Measurements from ENCODE around the gene PINK1.
"Not testable (repeated sequence)": the region's sequence is repeated elsewhere in the genome, so short reads cannot be mapped to it uniquely, and the experiment has no call there.

Gene PINK1

DNA sequence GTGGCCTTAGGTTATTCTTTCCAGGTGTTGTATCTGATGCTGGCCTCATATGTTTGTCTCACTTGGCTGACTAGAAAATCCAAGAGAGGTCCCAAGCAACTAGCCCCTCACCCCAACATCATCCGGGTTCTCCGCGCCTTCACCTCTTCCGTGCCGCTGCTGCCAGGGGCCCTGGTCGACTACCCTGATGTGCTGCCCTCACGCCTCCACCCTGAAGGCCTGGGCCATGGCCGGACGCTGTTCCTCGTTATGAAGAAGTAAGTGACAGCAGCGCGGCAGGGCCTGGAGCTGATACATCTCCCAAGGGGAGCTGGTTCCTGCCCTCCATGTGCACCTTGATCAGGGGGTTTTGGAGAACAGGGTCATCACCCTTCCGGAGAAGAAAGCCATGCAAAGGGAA, 11.2 kb downstream of the PINK1 start:
- no peak for DNase-seq (ENCODE audit: low read depth in 3 of 3)

DNA sequence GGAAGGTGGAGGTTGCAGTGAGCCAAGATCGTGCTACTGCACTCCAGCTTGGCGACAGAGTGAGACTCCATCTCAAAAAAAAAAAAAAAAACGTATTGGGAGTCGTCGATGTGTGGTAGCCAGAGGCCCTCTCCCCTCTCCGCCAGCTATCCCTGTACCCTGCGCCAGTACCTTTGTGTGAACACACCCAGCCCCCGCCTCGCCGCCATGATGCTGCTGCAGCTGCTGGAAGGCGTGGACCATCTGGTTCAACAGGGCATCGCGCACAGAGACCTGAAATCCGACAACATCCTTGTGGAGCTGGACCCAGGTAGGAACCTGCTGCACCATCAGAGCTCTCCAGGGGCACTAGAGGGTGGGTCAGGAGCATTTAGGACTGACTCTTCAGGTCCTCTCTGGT, 12.2 kb downstream of the PINK1 start:
- DNase-seq (ENCODE audit: low read depth in 3 of 3): no peak

DNA sequence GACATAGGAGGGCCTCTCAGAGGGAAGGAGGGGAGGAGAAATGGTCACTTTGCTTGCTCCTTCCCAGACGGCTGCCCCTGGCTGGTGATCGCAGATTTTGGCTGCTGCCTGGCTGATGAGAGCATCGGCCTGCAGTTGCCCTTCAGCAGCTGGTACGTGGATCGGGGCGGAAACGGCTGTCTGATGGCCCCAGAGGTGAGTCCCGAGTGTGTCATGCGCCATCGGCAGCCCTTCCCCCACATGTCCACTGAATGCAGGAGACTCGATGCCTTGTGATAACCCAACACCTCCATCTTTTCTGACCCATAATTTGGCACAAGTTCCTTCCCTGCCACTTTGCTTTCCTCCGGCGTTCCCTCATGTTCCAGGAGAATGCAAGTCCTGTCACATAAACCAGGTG, 15.2 kb downstream of the PINK1 start:
- DNase-seq (ENCODE audit: low read depth in 3 of 3): no peak

DNA sequence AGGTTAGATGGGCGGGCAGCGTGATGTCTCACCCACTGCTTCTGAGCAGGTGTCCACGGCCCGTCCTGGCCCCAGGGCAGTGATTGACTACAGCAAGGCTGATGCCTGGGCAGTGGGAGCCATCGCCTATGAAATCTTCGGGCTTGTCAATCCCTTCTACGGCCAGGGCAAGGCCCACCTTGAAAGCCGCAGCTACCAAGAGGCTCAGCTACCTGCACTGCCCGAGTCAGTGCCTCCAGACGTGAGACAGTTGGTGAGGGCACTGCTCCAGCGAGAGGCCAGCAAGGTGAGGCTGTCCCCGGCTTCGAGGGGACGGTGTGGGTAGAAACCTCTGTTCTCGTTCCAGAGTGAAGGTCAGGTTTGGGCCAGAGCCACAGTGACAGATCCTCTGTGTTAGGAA, 15.7 kb downstream of the PINK1 start:
- DNase-seq (ENCODE audit: low read depth in 3 of 3): no peak

DNA sequence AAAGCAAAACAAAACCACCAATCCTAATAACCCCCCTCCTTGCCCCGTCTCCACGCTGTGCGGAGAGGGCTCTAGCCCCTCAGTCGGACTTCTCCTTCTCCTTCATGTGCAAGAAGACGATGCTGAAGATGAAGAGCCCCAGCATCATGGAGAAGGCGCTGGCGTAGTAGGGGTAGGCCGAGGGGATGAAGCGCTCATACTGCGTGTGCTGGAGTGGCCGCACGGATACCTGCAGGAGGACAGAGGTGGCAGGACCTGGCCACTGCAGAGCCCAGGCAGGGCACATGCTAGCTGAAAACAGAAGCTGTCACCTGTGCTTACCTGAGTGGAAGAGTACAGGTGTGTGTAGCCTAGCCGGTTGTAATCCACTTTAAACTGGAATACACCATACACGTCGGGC, 19.0 kb downstream of the PINK1 start:
- DNase-seq (ENCODE audit: low read depth in 3 of 3): no peak

DNA sequence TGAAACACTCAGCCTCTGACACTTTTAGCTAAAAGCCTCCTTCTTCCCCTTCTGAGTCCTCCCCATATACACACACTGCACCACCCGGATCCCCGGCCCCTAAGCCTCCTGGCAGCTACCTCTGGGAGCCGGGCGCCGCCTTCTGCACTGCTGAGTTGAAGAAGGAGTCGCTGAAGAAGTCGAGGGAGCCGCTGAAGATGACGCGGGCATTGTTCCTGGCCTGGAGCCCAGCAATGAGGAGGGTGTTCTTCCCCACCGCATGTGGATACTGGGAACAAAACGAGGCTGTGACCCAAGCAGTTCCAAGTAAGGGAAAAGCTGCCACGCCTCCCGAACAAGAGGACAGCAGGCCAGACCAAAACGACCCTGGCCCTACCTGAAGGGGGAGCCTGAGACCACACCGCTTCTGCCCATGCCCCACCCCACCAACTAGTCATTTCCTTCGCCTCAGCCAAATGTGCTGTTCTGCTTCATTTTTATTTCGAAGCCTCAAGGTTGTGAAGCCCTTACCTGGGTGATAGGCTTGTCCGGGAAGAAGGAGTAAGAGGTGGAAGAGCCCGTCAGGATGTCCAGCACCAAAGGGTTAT, 20.9 kb downstream of the PINK1 start:
- no peak for DNase-seq (ENCODE audit: low read depth in 3 of 3)

DNA sequence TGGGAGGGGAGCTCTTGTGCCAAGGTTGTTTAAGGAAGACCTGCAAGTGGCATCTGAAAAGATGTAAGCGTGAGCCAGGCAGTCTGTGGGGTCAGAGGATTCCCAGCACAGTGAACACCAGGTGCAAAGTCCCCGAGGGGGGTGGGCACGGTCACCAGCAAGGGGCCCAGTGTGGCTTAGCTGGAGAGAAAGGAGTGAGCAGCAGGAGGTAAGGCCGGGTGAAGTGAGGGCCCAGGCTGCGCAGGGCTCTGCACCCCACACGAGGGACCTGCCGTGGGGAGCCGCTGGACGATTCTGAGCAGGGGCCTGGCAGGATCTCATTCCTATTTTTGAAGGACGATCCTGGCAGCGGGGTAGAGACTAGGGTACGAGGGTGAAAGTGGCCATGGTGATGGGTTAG, 23.8 kb downstream of the PINK1 start:
- DNase-seq (ENCODE audit: low read depth in 3 of 3): no peak

DNA sequence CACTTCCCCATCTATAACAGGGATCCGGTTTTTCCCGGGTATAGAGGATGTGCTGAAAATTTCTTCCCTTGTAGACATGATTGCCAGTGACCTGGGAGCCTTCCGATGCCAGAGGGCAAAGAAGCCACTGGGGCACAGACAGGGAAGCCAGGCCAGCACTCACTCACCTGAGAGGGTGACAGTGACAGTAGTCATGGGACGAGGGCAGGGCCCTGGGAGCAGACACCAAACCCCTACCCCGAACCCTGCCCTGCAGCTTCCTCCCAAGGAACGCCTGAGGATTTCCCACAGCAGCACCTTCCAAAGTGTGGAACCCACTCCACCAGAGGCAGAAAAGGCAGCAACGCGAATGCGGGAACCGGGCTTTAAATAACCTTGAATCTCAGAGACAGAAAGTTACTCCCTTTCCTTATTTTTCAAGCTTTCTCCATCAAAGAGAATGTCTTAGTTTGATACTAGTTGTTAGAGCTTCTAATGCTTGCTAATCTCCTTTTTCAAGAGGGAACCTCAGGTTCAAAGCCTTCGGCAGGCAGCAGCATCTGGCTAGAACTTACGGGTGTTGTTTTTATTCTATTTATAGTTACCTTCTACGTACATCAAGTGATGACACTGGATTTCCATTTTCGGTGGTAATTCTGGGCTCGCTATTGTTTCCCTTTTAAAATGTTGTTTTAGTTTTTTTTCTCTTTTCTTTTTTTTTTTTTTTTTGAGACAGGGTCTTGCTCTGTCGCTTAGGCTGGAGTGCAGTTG, 25.1 kb downstream of the PINK1 start:
- DNase-seq (ENCODE audit: low read depth in 3 of 3): no peak

DNA sequence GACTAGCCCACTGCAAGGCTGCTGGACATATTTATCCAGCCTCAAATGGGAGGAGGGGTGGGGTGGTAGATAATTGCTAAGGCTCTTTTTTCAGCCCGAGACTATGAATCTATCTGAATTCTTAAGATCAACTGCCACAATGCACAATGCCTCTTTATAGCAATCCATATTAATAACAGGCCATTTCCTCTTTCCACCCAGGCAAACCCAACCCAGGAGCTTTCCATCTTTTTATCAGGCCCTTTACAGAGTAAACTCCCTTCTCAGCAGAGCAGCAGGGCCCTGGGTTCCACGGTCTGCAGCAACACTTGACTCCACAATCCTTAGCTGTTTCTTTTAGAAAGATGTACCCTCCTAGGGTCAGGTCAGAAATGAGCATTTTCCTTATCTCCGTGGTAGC, 27.1 kb downstream of the PINK1 start:
- DNase-seq (ENCODE audit: low read depth in 3 of 3): no peak

DNA sequence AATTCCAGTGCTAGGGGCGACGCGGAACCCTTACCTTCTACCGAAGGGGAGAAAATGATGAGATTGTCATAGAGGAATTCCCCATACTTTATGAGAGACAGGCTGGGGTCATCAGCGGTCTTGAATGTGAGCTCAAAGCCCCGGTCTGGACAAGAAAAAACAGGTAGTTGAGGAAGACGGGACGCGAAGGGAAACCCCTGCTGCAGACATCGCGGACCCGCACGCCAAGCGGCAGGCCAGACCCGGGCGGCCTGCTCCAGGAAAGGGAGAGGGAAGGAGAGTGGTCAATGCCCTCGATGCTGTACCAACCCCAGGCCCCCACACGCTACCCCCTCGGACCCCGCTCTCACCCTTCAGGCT, 27.6 kb downstream of the PINK1 start:
- DNase-seq (ENCODE audit: low read depth in 3 of 3): no peak

DNA sequence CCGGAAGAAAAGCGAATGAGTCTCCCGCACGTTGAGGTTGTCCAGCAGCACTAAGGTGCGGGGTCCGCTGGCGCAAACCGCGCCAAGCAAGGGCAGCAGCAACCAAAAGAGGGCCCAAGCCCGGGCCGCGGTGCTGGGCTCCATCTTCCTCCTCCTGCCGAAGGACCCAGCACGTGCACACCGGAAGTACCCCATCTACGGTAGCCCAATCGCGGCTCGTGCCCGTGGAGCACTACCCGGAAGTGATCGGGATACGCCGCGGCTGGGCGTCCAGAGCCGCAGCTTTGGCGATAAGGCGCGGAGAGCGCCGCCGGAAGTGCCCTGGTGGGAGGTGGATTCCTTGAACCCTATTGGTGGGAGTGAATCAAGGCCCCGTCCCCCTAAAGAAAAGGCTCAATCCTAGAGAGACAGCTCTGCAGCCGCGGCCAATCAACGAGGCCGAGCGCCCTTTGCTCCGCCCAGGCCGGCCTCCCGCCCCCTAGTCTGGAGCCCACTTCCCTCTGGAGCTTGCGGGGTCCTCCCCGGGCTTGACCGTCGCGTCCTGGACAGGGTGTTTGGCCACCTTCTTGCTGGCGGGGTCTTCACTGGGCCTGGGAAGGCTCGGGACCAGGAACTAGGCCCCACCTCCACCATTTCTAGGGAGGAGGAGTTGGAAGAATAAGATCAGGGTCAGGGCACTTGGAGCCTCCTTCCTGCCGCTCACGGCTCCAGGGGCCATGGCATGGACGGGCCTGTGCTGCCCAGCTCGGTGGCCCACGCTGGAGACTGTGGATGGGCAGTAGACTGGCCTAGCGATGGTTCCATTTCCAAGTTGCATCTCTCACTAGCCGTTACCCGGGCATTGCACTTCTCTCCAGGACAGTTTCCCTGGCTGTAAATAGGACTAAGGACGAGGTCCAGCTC, 28.2 kb downstream of the PINK1 start, which contains the start of gene DDOST:
TSS of gene DDOST (minus strand) at position 163 of the 903 bp plus-strand sequence. CDS start at position 144, 19 bp downstream.
- peak; percentile 85 to 86 (median 85) for DNase-seq (ENCODE audit: low read depth in 3 of 3)

DNA sequence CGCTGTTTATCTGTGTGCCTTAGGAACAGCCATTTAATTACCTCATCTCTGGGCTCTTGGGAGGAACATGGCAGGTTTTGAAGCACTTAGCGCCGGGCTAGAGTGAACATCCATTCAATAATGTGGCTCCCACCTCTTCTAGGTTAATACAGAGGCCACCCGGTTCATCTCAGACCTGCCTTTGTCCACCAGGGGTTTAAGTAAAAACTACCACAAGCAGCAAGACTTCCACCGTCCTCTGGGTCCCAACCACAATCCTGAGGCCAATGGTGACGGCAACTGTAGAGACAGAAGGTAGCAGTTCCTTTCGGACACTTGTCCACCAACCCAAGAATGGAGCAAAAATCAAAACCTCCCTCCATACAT, 28.8 kb downstream of the PINK1 start:
- no peak for DNase-seq (ENCODE audit: low read depth in 3 of 3)

DNA sequence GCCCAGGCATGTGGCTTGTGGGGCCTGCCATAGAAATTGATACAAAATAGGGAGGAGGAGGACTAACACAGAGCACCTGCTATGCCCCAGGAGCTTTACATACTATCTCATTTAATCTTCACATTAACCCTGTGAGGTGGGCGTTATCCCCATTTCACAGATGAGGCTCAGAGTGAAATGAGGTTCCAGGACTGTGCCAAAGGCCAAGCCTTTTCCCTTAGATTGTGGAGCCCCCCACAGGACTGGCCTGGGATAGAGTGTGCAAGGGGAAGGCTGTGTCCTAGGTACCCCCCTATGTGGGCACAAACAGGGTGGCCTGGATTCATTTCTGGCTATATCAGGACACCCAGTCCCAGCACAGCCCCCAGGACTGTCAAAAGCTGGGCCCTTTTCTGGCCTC, 30.1 kb downstream of the PINK1 start:
- DNase-seq (ENCODE audit: low read depth in 3 of 3): no peak

DNA sequence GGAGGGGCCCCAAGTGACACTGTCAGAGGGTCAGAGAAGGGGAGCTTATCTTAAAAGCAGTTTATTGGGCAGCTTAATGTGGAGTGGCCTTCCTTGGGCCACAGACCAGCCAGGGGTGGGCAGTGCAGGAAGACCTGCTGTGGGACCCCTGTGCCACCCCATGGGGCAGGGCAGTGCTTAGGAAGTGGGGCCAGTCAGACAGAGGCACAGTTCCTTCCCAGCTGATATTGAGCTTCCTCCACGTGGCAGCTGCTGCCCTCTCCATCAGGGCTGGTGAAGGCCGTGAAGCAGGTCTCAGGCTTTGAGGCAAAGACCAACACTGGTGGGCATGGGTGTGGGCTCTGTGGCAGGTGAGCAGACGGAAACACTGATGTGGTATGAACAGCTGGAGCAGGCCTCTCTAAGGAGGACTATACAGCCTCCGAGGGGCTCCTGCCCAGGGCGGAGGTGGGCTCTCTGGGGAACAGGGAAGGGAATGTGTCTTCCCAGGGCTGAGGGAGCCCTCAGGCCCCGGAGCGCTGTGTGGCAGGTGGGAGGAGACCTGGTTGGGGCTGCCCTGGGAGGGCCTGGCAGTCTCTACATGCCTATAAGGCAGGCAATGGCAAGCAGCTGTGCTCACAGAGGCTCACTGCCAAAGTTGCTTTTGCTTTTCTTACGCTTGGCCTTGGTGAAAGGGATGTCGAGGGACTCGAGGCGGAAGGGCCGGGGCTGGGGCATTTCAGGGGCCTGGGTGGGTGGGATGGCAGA, 30.9 kb downstream of the PINK1 start:
- no peak for DNase-seq (ENCODE audit: low read depth in 3 of 3)

DNA sequence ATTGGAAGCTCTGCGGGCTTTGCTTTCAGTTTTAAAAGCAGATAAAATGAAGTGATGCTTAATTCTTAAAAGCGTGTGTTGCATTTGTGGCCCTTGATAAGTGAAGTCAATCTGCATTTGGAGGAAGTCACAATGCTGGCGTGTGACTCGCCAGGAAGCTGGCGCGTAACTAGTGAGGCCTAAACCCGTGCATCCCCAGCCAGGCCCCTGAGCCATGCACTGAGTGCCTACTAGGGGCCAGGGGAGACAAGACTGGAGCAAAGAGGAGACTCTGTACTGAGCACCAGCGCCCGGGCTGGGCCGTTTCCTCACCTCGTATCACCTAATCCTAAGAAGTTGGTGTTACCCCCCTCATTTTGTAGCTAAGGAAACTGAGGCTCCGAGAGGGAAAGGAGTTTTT, 32.5 kb downstream of the PINK1 start:
- no peak for DNase-seq (ENCODE audit: low read depth in 3 of 3)

DNA sequence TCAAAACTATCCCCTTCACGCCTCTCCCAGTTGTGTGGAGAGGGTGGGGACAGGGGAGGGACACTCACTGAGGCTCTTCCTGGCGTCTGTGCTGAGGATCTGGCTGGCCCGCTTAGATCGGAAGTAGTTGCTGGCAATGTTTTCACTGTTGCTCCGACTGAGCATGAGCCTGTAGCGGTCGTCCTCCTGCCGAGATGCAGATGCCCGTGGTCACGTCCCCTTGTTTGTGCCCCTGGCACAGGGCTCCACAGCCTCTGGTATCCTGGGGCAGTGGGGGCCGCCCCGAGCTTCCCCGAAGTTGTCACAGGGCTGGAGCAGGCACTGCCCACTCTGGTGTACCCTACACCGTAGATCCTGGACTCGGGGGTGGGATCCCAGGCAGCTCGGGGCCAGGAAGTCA, 32.9 kb downstream of the PINK1 start:
- no peak for DNase-seq (ENCODE audit: low read depth in 3 of 3)

DNA sequence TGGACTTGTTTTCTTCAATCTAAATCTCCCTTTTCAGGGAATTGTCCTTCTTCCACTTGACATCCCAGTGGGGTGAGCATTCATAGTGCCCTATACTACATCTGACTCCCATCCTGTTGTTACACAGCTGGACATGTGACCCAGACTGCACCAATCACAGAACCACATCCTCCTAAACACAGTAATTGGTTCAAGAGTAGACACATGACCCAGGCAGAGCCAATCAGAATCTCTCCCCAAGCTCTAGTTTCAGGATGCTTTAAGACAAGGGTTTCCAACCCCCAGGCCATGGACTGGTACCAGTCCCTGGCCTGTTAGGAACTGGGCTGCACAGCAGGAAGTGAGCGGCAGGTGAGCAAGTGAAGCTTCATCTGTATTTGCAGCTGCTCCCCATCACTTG, 33.5 kb downstream of the PINK1 start:
- DNase-seq (ENCODE audit: low read depth in 3 of 3): no peak

DNA sequence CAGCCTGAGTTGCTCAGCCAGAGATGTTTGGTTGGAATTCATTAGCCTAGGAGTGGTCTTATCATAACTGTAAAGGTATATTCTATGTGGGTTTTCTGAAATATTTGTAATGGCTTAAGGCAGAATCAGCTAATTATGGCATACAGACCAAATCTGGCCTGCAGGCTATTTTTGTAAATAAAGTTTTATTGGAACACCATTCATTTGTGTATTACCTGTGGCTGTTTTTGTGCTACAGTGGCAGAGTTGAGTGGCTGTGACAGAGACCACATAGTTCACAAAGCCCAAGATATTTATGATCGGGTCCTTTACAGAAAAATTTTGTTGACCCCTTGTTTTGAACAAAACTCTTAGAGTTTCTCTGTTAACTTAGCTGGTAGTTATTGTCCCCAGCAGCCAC, 35.3 kb downstream of the PINK1 start:
- no peak for DNase-seq (ENCODE audit: low read depth in 3 of 3)

DNA sequence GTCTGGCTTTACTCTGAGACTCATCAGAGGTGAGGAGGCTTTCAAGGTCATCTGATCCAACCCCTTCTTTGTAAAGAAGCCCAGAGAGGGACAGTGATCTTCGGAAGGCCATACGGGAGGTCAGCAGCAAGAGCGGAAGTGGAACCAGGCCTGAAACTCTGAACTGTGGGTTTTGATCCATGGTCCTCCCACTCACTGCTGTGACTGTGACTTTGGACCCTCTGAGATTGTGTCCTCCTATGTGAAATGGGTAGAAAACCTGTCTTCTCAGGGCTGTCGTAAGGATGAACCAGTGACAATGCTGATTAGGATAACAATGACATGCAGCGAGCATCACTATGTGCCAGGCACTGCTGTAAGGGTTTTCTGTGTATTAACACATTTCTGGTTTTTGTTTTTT, 37.7 kb downstream of the PINK1 start:
- DNase-seq (ENCODE audit: low read depth in 3 of 3): no peak

DNA sequence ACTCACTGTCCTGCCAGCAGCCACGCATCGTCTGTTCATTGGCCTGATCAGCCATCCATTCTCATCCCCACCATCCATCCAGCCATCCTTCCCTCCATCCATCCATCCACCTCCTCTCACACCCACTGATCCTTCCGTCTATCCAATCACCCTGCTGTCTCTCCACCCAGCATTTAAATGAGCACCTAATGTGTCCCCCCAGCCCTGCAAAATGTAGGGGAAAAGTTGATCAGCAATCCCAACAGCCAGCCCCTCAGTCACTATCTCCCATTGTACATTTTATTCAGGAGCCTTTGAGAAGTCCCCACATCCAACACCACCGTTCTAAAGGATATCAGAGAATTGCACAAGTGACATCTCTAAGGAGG, 39.0 kb downstream of the PINK1 start:
- DNase-seq (ENCODE audit: low read depth in 3 of 3): no peak

DNA sequence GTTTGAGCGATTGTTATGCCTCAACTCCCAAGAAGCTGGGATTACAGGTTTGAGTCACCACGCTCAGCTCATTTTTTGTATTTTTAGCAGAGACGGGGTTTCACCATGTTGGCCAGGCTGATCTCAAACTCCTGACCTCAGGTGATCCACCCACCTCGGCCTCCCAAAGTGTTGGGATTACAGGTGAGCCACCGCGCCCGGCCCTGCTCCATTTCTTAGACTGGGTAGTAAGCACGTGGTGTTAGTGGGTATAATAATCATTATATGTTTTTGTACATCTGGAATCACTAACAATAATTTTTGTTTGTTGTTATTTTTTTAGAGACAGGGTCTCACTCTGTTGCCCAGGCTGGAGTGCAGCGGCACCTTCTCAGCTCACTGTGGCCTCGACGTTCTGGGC, 40.4 kb downstream of the PINK1 start:
- DNase-seq (ENCODE audit: low read depth in 3 of 3): not testable (repeated sequence)

DNA sequence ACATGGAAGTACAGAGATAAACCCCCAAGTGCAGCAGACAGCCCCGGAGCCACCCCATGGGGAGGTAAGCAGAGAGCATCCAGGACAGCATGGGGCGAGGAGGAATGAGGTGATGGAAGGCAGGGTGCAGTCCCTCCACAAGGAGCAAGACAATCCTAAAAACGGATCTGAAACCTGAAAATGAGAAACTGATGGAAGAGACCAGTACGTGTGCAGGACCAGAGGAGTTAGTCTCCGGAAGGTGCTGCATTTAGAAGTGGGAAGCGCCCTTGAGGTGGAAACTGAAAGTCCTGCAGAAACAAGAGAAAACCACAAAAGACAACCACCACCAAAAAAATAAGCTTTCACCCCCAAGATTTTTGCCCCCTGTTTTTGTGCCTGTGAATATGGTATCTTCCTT, 45.3 kb downstream of the PINK1 start:
- DNase-seq (ENCODE audit: low read depth in 3 of 3): no peak

Data from stimulated activated CD4-positive, alpha-beta T cell treated with anti-CD3 and anti-CD28 coated beads, TNF-alpha, amount 100 ng/mL, for 4 hours (primary cell).